GM12878 (cell line): ENCODE data around the gene HMCN2. TPM values are rescaled to one million over a fixed set of nuclear protein-coding genes. Genes with fewer than 3 reads are reported as not detected.

Experiments used
- ATAC-seq: fragments of 200-7000 bp; cut with Tn5 transposase; 3 replicates; pipeline ENCODE4 v1.9.1; 2020; ENCODE audit warnings: mild to moderate bottlenecking, moderate library complexity
- BruUV-seq: library from RNA; stranded (reverse); fragments of 400-500 nt; replicated peaks from 2 replicates; lab custom pipeline; 2021; lab: Mats Ljungman, UMichigan
- CTCF ChIA-PET: fragments of 300-600 bp; sonication (Branson Sonifier 250); formaldehyde crosslinking; extraction: SDS; loops from one replicate; lab custom pipeline; 2021; ENCODE audit warnings: inconsistent platforms; lab: Yijun Ruan, JAX
- POLR2A ChIA-PET: fragments of 350-600 bp; formaldehyde crosslinking; extraction: SDS; loops from one replicate; lab custom pipeline; 2021; ENCODE audit warnings: inconsistent platforms; lab: Charles Lee
- RAD21 ChIA-PET: fragments of 300-600 bp; sonication (Branson Sonifier 250); formaldehyde crosslinking; loops from one replicate; lab custom pipeline; 2023; ENCODE audit warnings: antibody characterized with exemption; ENCODE audit not compliant: unreplicated experiment; lab: Charles Lee
- SMC1A ChIA-PET: fragments of 300-600 bp; sonication (Branson Sonifier 250); formaldehyde crosslinking; loops from one replicate; lab custom pipeline; 2023; ENCODE audit not compliant: unreplicated experiment, uncharacterized antibody; lab: Charles Lee
- DNase-seq: peaks from one replicate; pipeline ENCODE4 v3.0.0-alpha.2; 2011; ENCODE audit warnings: low read depth, low spot score
- FAIRE-seq: peaks from 3 replicates; lab custom pipeline; 2011; peaks lifted over from hg19 to GRCh38; lab: Jason Lieb, UNC
- H2AFZ ChIP-seq: 2 replicates; pipeline ENCODE4 v1.6.0; 2011; ENCODE audit warnings: low read depth, low read length, control low read depth; ENCODE audit not compliant: control insufficient read depth
- H3K27ac ChIP-seq: 2 replicates; pipeline ENCODE4 v1.5.1; 2011; ENCODE audit warnings: control low read depth; ENCODE audit not compliant: control insufficient read depth, insufficient read depth
- H3K27me3 ChIP-seq, 2 experiments: replicated peaks in 1 of 2; 2 replicates each; pipeline versions ENCODE4 v1.6.0 to v1.6.1; 2011; ENCODE audit warnings: low read length in 1 of 2; ENCODE audit not compliant: control insufficient read depth in 2 of 2, insufficient read depth in 2 of 2
- H3K36me3 ChIP-seq, 2 experiments: 2 replicates each; pipeline ENCODE4 v1.5.1; 2011; ENCODE audit warnings: low read length in 1 of 2; ENCODE audit not compliant: control insufficient read depth in 2 of 2, insufficient read depth in 2 of 2
- H3K4me1 ChIP-seq: 2 replicates; pipeline ENCODE4 v1.6.1; 2011; ENCODE audit warnings: mild to moderate bottlenecking, low read length, moderate library complexity, mixed read lengths; ENCODE audit not compliant: control insufficient read depth, insufficient read depth
- H3K4me2 ChIP-seq: 2 replicates; pipeline ENCODE4 v1.6.0; 2011; ENCODE audit warnings: control low read depth; ENCODE audit not compliant: control insufficient read depth, insufficient read depth
- H3K4me3 ChIP-seq: fragments of 200-600 bp; sonication (generic); 2 replicates; pipeline ENCODE4 v1.5.1; 2016
- H3K79me2 ChIP-seq: 2 replicates; pipeline ENCODE4 v1.6.0; 2011; ENCODE audit warnings: low read length; ENCODE audit not compliant: control insufficient read depth, insufficient read depth
- H3K9ac ChIP-seq: 2 replicates; pipeline ENCODE4 v1.8.0; 2011; ENCODE audit warnings: low read length, control low read depth, mixed read lengths; ENCODE audit not compliant: control insufficient read depth, insufficient read depth
- H3K9me3 ChIP-seq: replicated peaks from 3 replicates; pipeline ENCODE4 v1.5.1; 2011; ENCODE audit warnings: mild to moderate bottlenecking, low read length; ENCODE audit not compliant: control insufficient read depth, insufficient read depth
- H4K20me1 ChIP-seq: 2 replicates; pipeline ENCODE4 v1.6.0; 2011; ENCODE audit not compliant: control insufficient read depth, insufficient read depth
- ATF3 ChIP-seq: IDR thresholded peaks from 2 replicates; pipeline ENCODE4 v1.6.1; 2011; ENCODE audit warnings: low read depth, mild to moderate bottlenecking, low read length, moderate library complexity, borderline replicate concordance; ENCODE audit errors: extremely low read depth
- CHD4 ChIP-seq: fragments of 200-600 bp; sonication (generic); IDR thresholded peaks from 2 replicates; pipeline ENCODE4 v1.6.1; 2016; ENCODE audit warnings: mild to moderate bottlenecking
- ETV6 ChIP-seq, 2 experiments: fragments of 450-650 bp in 1 of 2; IDR thresholded peaks in 1 of 2; conservative IDR thresholded peaks in 1 of 2; 2 replicates each; pipeline ENCODE4 v1.6.1; 2014; ENCODE audit warnings: antibody characterized with exemption in 1 of 2, borderline replicate concordance in 1 of 2, low read depth in 1 of 2, mild to moderate bottlenecking in 1 of 2, moderate library complexity in 1 of 2
- FOXM1 ChIP-seq: IDR thresholded peaks from 2 replicates; pipeline ENCODE4 v1.6.1; 2012; ENCODE audit warnings: low read depth, mild to moderate bottlenecking, inconsistent platforms, low read length, moderate library complexity
- IKZF2 ChIP-seq, 2 experiments: fragments of 450-650 bp; IDR thresholded peaks; 2 replicates each; pipeline ENCODE4 v1.6.1; 2017; ENCODE audit warnings: mild to moderate bottlenecking in 2 of 2, moderate library complexity in 2 of 2
- KLF5 ChIP-seq: fragments of 450-650 bp; IDR thresholded peaks from 2 replicates; pipeline ENCODE4 v1.6.1; 2014; ENCODE audit warnings: mild to moderate bottlenecking; ENCODE audit not compliant: partially characterized antibody
- NR2C1 ChIP-seq: fragments of 450-650 bp; IDR thresholded peaks from 2 replicates; pipeline ENCODE4 v1.6.1; 2017; ENCODE audit warnings: antibody characterized with exemption, mild to moderate bottlenecking, moderate library complexity
- PBX3 ChIP-seq: IDR thresholded peaks from 2 replicates; pipeline ENCODE4 v1.6.1; 2011; ENCODE audit warnings: mild to moderate bottlenecking, low read depth, low read length, moderate library complexity; ENCODE audit not compliant: insufficient replicate concordance
- POLR2AphosphoS2 ChIP-seq: IDR thresholded peaks from 2 replicates; pipeline ENCODE4 v1.6.1; 2011; ENCODE audit warnings: low read depth, mild to moderate bottlenecking, low read length, improper control_type of control experiment, moderate library complexity
- RCOR1 ChIP-seq: conservative IDR thresholded peaks from 2 replicates; pipeline ENCODE4 v1.6.1; 2012; ENCODE audit warnings: low read depth, low read length, improper control_type of control experiment
- SIX5 ChIP-seq: IDR thresholded peaks from 2 replicates; pipeline ENCODE4 v1.6.1; 2011; ENCODE audit warnings: mild to moderate bottlenecking, low read depth, low read length, moderate library complexity; ENCODE audit not compliant: severe bottlenecking
- SUPT20H ChIP-seq: IDR thresholded peaks from 2 replicates; pipeline ENCODE4 v1.6.1; 2011; ENCODE audit warnings: low read depth, mild to moderate bottlenecking, low read length, moderate library complexity, borderline replicate concordance; ENCODE audit not compliant: control insufficient read depth
- TCF7 ChIP-seq: IDR thresholded peaks from 2 replicates; pipeline ENCODE4 v1.6.1; 2014; ENCODE audit warnings: antibody characterized with exemption, borderline replicate concordance
- WGBS: methylation state at CpG from one replicate; pipeline ENCODE4 v1.1.6; 2016; ENCODE audit warnings: low lambda C conversion rate; ENCODE audit not compliant: insufficient replicate concordance, insufficient coverage; ENCODE audit errors: missing lambda C conversion rate; 5-methylcytosine and 5-hydroxymethylcytosine counted together
- in situ Hi-C: fragments of 300-500 bp; cut with MboI; formaldehyde crosslinking; loops from 9 replicates; pipeline ENCODE4 v1.14.3; 2018; ENCODE audit warnings: mixed read lengths
- intact Hi-C: fragments of 100-400 bp; cut with micrococcal nuclease; formaldehyde crosslinking; loops from one replicate; pipeline ENCODE4 v1.14.2; 2022; ENCODE audit not compliant: unreplicated experiment
- polyA plus RNA-seq, 11 experiments: library from polyadenylated mRNA; depleted of rRNA in 4 of 11; unstranded in 6 of 11; stranded (reverse) in 5 of 11; fragments of >200 nt; fragmentation: Nextera tagmentation in 4 of 11; fragmentation: Illumina TruSeq in 1 of 11; extraction: Ambion mirVana in 4 of 11; extraction: Trizol in 1 of 11; gene quantifications; 1 replicate in 1 of 11; 2 replicates in 10 of 11; pipeline versions ENCODE4 v1.2.1 to v1.2.3, GENCODE V29; 2011 to 2016; ENCODE audit warnings: inconsistent platforms in 2 of 11, missing spikeins in 2 of 11, low read depth in 1 of 11
- total RNA-seq, 4 experiments: library from RNA; depleted of rRNA in 3 of 4; stranded (reverse); fragments of >200 nt in 3 of 4; fragmentation: Illumina TruSeq in 1 of 4; extraction: Trizol in 1 of 4; gene quantifications; 2 replicates each; pipeline versions ENCODE4 v1.2.1 to v1.2.3, GENCODE V29; 2013 to 2021

HMCN2 gene
- total and polyA plus RNA-seq, 10 of the 15 experiments (the other 5 are each of a cell fraction or from before 2014, with no cell fraction given) = 0.04 TPM; not detected in 9

- TF ChIP-seq ETV6 (conservative IDR thresholded peaks at IDR 0.05 in 1 of 2, IDR thresholded peaks at IDR 0.05 in 1 of 2; ENCODE audit: borderline replicate concordance in 1 of 2, low read depth in 1 of 2) = no peak
- TF ChIP-seq, all 136 proteins: peak for 0
These were observed 206.0 kb downstream of the HMCN2 start (continued) for GRCh38 chr9:130471411-130472183.

GRCh38 chr9:130472184-130472705 lies 206.7 kb downstream of the HMCN2 start:
- no peak overlapping the region for H2AFZ ChIP-seq
- no peaks in the 10 kb centered on the region for H3K79me2 ChIP-seq
- H3K9ac ChIP-seq = no peak overlapping the region
- no peaks in the 10 kb centered on the region for H3K36me3 ChIP-seq
- H3K4me3 ChIP-seq = no peak overlapping the region
- H3K27me3 ChIP-seq = peaks cover 2 to 8% of the 10 kb centered on the region in 2 experiments; a peak in 3 of 4 replicates
- ChIA-PET SMC1A (no interaction called here), RAD21 (no interaction called here), CTCF (no interaction called here), POLR2A (no interaction called here)
- BruUV-seq = no TSS peak
- FAIRE-seq (no peak), DNase-seq (no peak), ATAC-seq (no peak)
- intact Hi-C loops = no loop called here
- TF ChIP-seq SIX5 (no peak), FOXM1 (no peak), TCF7 (no peak), NR2C1 (no peak), IKZF2 (IDR thresholded peaks at IDR 0.05) (no peak), RCOR1 (no peak), POLR2AphosphoS2 (no peak), SUPT20H (no peak), PBX3 (no peak), ATF3 (no peak), CHD4 (no peak), KLF5 (no peak)
- H3K9me3 ChIP-seq = no peaks in the 10 kb centered on the region
- no peaks in the 10 kb centered on the region for H3K4me1 ChIP-seq
- WGBS = 37% methylated on average over 19 of the region's 19 CpGs
- H3K4me2 ChIP-seq = no peak overlapping the region
- in situ Hi-C loops = no loop called here
- no peaks in the 10 kb centered on the region for H4K20me1 ChIP-seq
- no peak overlapping the region for H3K27ac ChIP-seq
